GM23338 (cell line): ENCODE data around the gene OR5A1. TPM values are rescaled to one million over a fixed set of nuclear protein-coding genes. Genes with fewer than 3 reads are reported as not detected.

Experiments
- ATAC-seq: fragments of 200-7000 bp; cut with Tn5 transposase; 3 replicates; pipeline ENCODE4 v1.9.1; 2020
- DNase-seq: peaks from one replicate; pipeline ENCODE4 v3.0.0-alpha.2; 2015; ENCODE audit warnings: low spot score
- H2AFZ ChIP-seq: fragments of 200-600 bp; sonication (generic); 2 replicates; pipeline ENCODE4 v1.8.0; 2016; ENCODE audit warnings: antibody characterized with exemption, mild to moderate bottlenecking, moderate library complexity
- H3F3A ChIP-seq: fragments of 200-600 bp; sonication (generic); replicated peaks from 2 replicates; pipeline ENCODE4 v1.8.0; 2017; ENCODE audit warnings: antibody characterized with exemption, mixed run types, low read depth
- H3K27ac ChIP-seq: fragments of 200-600 bp; sonication (generic); 2 replicates; pipeline ENCODE4 v1.6.1; 2016; ENCODE audit warnings: low read depth
- H3K27me3 ChIP-seq: fragments of 200-600 bp; sonication (generic); 2 replicates; pipeline ENCODE4 v1.8.0; 2016; ENCODE audit warnings: mild to moderate bottlenecking, mixed run types, moderate library complexity; ENCODE audit not compliant: insufficient read depth
- H3K36me3 ChIP-seq: fragments of 200-600 bp; sonication (generic); 2 replicates; pipeline ENCODE4 v1.8.0; 2016; ENCODE audit warnings: mild to moderate bottlenecking; ENCODE audit not compliant: insufficient read depth
- H3K4me1 ChIP-seq: fragments of 200-600 bp; sonication (generic); 2 replicates; pipeline ENCODE4 v1.8.0; 2016; ENCODE audit warnings: mild to moderate bottlenecking, moderate library complexity; ENCODE audit not compliant: insufficient read depth
- H3K4me2 ChIP-seq: fragments of 200-600 bp; sonication (generic); 2 replicates; pipeline ENCODE4 v1.7.1; 2017; ENCODE audit warnings: mixed run types
- H3K4me3 ChIP-seq: fragments of 200-600 bp; sonication (generic); 2 replicates; pipeline ENCODE4 v1.6.1; 2016; ENCODE audit warnings: mixed run types
- H3K79me2 ChIP-seq: fragments of 200-600 bp; sonication (generic); replicated peaks from 2 replicates; pipeline ENCODE4 v1.8.0; 2017; ENCODE audit warnings: mild to moderate bottlenecking; ENCODE audit not compliant: insufficient read depth
- H3K9me2 ChIP-seq: fragments of 200-600 bp; sonication (generic); 2 replicates; pipeline ENCODE4 v1.8.0; 2017; ENCODE audit not compliant: insufficient read depth
- H4K20me1 ChIP-seq: fragments of 200-600 bp; sonication (generic); replicated peaks from 2 replicates; pipeline ENCODE4 v1.8.0; 2017; ENCODE audit warnings: mild to moderate bottlenecking; ENCODE audit not compliant: insufficient read depth
- H3K27ac Mint-ChIP-seq: 2 replicates; pipeline ENCODE4 v1.8.0; 2020; ENCODE audit warnings: inconsistent platforms, mild to moderate bottlenecking, moderate library complexity, mixed read lengths
- H3K27me3 Mint-ChIP-seq: 3 replicates; pipeline ENCODE4 v1.8.0; 2022; ENCODE audit warnings: low read depth, mild to moderate bottlenecking, moderate library complexity, mixed read lengths, inconsistent platforms; ENCODE audit not compliant: insufficient read depth, poor library complexity
- H3K36me3 Mint-ChIP-seq: 3 replicates; pipeline ENCODE4 v1.8.0; 2021; ENCODE audit warnings: low read depth, mild to moderate bottlenecking, inconsistent platforms, moderate library complexity, mixed read lengths
- H3K4me1 Mint-ChIP-seq: 3 replicates; pipeline ENCODE4 v1.8.0; 2020; ENCODE audit warnings: mild to moderate bottlenecking, inconsistent platforms, mixed read lengths
- H3K4me3 Mint-ChIP-seq: 3 replicates; pipeline ENCODE4 v1.8.0; 2021; ENCODE audit warnings: moderate library complexity, mild to moderate bottlenecking, inconsistent platforms, mixed read lengths
- H3K9me3 Mint-ChIP-seq: 3 replicates; pipeline ENCODE4 v1.8.0; 2020; ENCODE audit warnings: moderate library complexity, mild to moderate bottlenecking, inconsistent platforms, mixed read lengths
- CREB1 ChIP-seq: fragments of 250-450 bp; sonication (Bioruptor Pico); IDR thresholded peaks from 2 replicates; pipeline ENCODE4 v1.5.0; 2020; ENCODE audit warnings: low read depth, mild to moderate bottlenecking, moderate library complexity
- CTCF ChIP-seq, 2 experiments: fragments of 200-600 bp in 1 of 2; sonication (generic) in 1 of 2; conservative IDR thresholded peaks; 2 replicates each; pipeline versions ENCODE4 v1.5.1 to v1.6.1; 2016 to 2017; ENCODE audit warnings: antibody characterized with exemption in 2 of 2, low read depth in 2 of 2, mild to moderate bottlenecking in 2 of 2, moderate library complexity in 1 of 2
- ETS1 ChIP-seq: IDR thresholded peaks from 2 replicates; pipeline ENCODE4 v1.6.1; 2016; ENCODE audit warnings: antibody characterized with exemption
- EZH2 ChIP-seq: fragments of 200-600 bp; sonication (generic); IDR thresholded peaks from one replicate; pipeline ENCODE4 v1.8.0; 2017; ENCODE audit warnings: antibody characterized with exemption, mild to moderate bottlenecking, low read depth; ENCODE audit not compliant: unreplicated experiment
- EZH2phosphoT487 ChIP-seq: fragments of 200-600 bp; sonication (generic); IDR thresholded peaks from one replicate; pipeline ENCODE4 v1.8.1; 2018; ENCODE audit warnings: antibody characterized with exemption; ENCODE audit not compliant: unreplicated experiment
- JUNB ChIP-seq: IDR thresholded peaks from one replicate; pipeline ENCODE4 v1.6.1; 2016; ENCODE audit warnings: antibody characterized with exemption; ENCODE audit not compliant: unreplicated experiment
- NANOG ChIP-seq: IDR thresholded peaks from 2 replicates; pipeline ENCODE4 v1.6.1; 2016; ENCODE audit warnings: antibody characterized with exemption, borderline replicate concordance
- POLR2AphosphoS5 ChIP-seq: IDR thresholded peaks from 2 replicates; pipeline ENCODE4 v1.6.1; 2016; ENCODE audit warnings: antibody characterized with exemption, low read depth
- REST ChIP-seq: IDR thresholded peaks from one replicate; pipeline ENCODE4 v1.6.1; 2018; ENCODE audit warnings: antibody characterized with exemption; ENCODE audit not compliant: unreplicated experiment
- STAT1 ChIP-seq: IDR thresholded peaks from one replicate; pipeline ENCODE4 v1.6.1; 2016; ENCODE audit warnings: antibody characterized with exemption; ENCODE audit not compliant: unreplicated experiment
- ZNF114 ChIP-seq: fragments of 250-450 bp; sonication (Bioruptor Pico); IDR thresholded peaks from 2 replicates; pipeline ENCODE4 v1.5.0; 2020; ENCODE audit warnings: mild to moderate bottlenecking, moderate library complexity
- ZNF331 ChIP-seq: fragments of 250-450 bp; sonication (Bioruptor Pico); IDR thresholded peaks from 2 replicates; pipeline ENCODE4 v1.5.0; 2020; ENCODE audit warnings: low read depth, mild to moderate bottlenecking, moderate library complexity
- polyA plus RNA-seq: library from polyadenylated mRNA; unstranded; fragments of >200 nt; fragmentation: Nextera tagmentation; extraction: Ambion mirVana; gene quantifications from 2 replicates; pipeline ENCODE4 v1.2.1, GENCODE V29; 2016
- total RNA-seq: library from RNA; depleted of rRNA; stranded (reverse); fragments of >200 nt; shearing (Covaris generic); gene quantifications from 2 replicates; pipeline ENCODE4 v1.2.3, GENCODE V29; 2014
- TF ChIP-seq, protein P1 (sequence below): fragments of 250-450 bp; sonication (Bioruptor Pico); IDR thresholded peaks from 2 replicates; pipeline ENCODE4 v1.5.0; 2020; ENCODE audit warnings: mild to moderate bottlenecking, moderate library complexity

OR5A1 gene
- total and polyA plus RNA-seq, 2 experiments from 2014 or later: 0.03 TPM; not detected in 1

DNA sequence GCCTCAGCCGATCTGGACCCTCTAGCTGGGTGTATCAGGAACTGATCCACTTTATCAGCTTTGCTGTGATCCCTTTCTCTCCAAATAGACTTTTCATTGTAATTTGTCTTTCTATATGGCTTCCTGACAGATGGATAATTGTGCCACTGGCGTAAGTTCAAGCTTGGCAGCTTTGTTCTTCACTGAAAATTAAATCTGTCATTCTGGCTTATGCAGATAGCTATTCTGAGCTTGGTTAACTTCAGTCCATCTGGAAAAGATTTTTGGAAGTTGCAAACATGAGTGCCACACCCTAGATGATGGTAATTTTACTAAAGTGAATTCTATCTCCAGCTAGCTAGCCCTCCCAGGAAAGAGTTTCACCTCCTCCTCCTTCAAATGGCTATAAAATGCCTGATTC lies 18.1 kb upstream of the OR5A1 start:
- H3K27ac ChIP-seq: no peak overlapping the region
- no peaks in the 10 kb centered on the region for H3K27me3 ChIP-seq
- no peaks in the 10 kb centered on the region for H3K36me3 ChIP-seq
- no peaks in the 10 kb centered on the region for H3K4me1 ChIP-seq
- no peak for TF ChIP-seq ETS1
- TF ChIP-seq JUNB: no peak
- no peak for TF ChIP-seq EZH2
- TF ChIP-seq CTCF (conservative IDR thresholded peaks at IDR 0.05; ENCODE audit: low read depth in 2 of 2): no peak
- no peak for TF ChIP-seq REST
- TF ChIP-seq, protein P1, sequence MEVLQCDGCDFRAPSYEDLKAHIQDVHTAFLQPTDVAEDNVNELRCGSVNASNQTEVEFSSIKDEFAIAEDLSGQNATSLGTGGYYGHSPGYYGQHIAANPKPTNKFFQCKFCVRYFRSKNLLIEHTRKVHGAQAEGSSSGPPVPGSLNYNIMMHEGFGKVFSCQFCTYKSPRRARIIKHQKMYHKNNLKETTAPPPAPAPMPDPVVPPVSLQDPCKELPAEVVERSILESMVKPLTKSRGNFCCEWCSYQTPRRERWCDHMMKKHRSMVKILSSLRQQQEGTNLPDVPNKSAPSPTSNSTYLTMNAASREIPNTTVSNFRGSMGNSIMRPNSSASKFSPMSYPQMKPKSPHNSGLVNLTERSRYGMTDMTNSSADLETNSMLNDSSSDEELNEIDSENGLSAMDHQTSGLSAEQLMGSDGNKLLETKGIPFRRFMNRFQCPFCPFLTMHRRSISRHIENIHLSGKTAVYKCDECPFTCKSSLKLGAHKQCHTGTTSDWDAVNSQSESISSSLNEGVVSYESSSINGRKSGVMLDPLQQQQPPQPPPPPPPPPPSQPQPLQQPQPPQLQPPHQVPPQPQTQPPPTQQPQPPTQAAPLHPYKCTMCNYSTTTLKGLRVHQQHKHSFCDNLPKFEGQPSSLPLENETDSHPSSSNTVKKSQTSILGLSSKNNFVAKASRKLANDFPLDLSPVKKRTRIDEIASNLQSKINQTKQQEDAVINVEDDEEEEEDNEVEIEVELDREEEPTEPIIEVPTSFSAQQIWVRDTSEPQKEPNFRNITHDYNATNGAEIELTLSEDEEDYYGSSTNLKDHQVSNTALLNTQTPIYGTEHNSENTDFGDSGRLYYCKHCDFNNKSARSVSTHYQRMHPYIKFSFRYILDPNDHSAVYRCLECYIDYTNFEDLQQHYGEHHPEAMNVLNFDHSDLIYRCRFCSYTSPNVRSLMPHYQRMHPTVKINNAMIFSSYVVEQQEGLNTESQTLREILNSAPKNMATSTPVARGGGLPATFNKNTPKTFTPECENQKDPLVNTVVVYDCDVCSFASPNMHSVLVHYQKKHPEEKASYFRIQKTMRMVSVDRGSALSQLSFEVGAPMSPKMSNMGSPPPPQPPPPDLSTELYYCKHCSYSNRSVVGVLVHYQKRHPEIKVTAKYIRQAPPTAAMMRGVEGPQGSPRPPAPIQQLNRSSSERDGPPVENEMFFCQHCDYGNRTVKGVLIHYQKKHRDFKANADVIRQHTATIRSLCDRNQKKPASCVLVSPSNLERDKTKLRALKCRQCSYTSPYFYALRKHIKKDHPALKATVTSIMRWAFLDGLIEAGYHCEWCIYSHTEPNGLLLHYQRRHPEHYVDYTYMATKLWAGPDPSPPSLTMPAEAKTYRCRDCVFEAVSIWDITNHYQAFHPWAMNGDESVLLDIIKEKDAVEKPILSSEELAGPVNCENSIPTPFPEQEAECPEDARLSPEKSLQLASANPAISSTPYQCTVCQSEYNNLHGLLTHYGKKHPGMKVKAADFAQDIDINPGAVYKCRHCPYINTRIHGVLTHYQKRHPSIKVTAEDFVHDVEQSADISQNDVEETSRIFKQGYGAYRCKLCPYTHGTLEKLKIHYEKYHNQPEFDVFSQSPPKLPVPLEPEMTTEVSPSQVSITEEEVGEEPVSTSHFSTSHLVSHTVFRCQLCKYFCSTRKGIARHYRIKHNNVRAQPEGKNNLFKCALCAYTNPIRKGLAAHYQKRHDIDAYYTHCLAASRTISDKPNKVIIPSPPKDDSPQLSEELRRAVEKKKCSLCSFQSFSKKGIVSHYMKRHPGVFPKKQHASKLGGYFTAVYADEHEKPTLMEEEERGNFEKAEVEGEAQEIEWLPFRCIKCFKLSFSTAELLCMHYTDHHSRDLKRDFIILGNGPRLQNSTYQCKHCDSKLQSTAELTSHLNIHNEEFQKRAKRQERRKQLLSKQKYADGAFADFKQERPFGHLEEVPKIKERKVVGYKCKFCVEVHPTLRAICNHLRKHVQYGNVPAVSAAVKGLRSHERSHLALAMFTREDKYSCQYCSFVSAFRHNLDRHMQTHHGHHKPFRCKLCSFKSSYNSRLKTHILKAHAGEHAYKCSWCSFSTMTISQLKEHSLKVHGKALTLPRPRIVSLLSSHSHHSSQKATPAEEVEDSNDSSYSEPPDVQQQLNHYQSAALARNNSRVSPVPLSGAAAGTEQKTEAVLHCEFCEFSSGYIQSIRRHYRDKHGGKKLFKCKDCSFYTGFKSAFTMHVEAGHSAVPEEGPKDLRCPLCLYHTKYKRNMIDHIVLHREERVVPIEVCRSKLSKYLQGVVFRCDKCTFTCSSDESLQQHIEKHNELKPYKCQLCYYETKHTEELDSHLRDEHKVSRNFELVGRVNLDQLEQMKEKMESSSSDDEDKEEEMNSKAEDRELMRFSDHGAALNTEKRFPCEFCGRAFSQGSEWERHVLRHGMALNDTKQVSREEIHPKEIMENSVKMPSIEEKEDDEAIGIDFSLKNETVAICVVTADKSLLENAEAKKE: no peak
- no peak for TF ChIP-seq STAT1
- TF ChIP-seq CREB1: no peak
- TF ChIP-seq NANOG: no peak
- no peak for TF ChIP-seq POLR2AphosphoS5
- TF ChIP-seq EZH2phosphoT487: no peak
- no peak for TF ChIP-seq ZNF114 (CRISPR knock-in tag)
- TF ChIP-seq ZNF331 (CRISPR knock-in tag): no peak
- H3K27me3 Mint-ChIP-seq: no peaks in the 10 kb centered on the region
- H2AFZ ChIP-seq: no peak overlapping the region
- H3K4me1 Mint-ChIP-seq: no peaks in the 10 kb centered on the region
- ATAC-seq (no peak), DNase-seq (no peak)
- H3K4me3 ChIP-seq: no peak overlapping the region
- H3K9me3 Mint-ChIP-seq: peaks cover 2% of the 10 kb centered on the region; the same call in 2 of the 3 replicates
- no peaks in the 10 kb centered on the region for H4K20me1 ChIP-seq
- no peaks in the 10 kb centered on the region for H3K79me2 ChIP-seq
- no peaks in the 10 kb centered on the region for H3K36me3 Mint-ChIP-seq
- H3K4me2 ChIP-seq: no peak overlapping the region
- no peak overlapping the region for H3K4me3 Mint-ChIP-seq
- H3F3A ChIP-seq: no peaks in the 10 kb centered on the region
- no peak overlapping the region for H3K27ac Mint-ChIP-seq
- H3K9me2 ChIP-seq: peaks cover 25% of the 10 kb centered on the region
